ENCODE results near the gene MAN2B2.

DNA sequence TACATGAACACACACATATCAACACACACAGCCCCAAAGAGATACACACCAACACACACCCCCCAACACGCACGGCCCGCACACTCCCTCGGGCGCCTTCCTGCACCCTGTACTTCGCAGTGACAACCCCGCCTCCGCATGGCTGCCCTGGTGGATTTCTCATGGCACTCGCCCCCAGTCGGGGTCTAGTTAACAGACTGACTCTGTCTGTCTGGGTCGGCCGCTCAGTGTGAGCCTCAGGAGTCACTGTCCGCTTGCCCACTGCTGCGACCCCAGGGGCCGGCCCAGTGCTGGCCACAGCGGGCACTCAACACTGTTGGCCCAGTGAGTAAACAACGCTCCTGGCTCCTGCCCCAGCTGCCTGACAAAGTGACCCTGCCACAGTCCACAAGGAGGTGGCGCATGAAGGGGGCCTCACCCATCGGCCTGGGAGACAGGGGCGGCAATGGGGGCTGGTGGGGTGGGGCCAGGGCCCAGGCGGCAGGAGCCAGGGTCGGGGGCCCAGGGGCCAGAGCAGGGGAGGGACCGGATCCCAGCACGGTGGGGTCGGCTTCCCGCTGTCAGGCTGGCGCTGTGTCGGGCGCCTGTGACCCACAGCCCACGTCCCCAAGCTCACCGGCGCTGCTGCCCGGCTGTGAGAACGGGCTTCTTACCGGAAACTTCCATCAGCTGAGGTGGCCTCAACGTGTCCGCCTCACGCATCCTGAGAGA is 40.2 kb upstream of the MAN2B2 start:
- TF ChIP-seq SP1 (IDR thresholded peaks at IDR 0.05) (no peak), LEF1 (IDR thresholded peaks at IDR 0.05; ENCODE audit: borderline replicate concordance) (no peak), FOXK2 (IDR thresholded peaks at IDR 0.05) (no peak)
